AG09319 (cell line): ENCODE results near the gene STK32C.
"Not testable (repeated sequence)": the region's sequence is repeated elsewhere in the genome, so short reads cannot be mapped to it uniquely, and the experiment has no call there.

Experiments
- DNase-seq: peaks from one replicate; pipeline ENCODE4 v3.0.0-alpha.2; 2010; ENCODE audit warnings: low read depth; ENCODE audit errors: extremely low read depth
- CTCF ChIP-seq: IDR thresholded peaks from 2 replicates; pipeline ENCODE4 v1.5.1; 2011; ENCODE audit warnings: low read depth, mild to moderate bottlenecking, inconsistent platforms, low read length, moderate library complexity

Gene STK32C

GRCh38 chr10:132316133-132316532 lies 8.4 kb upstream of the STK32C start:
- no peak for TF ChIP-seq CTCF
- DNase-seq: no peak

GRCh38 chr10:132314881-132315280 lies 7.1 kb upstream of the STK32C start:
- not testable (repeated sequence) for DNase-seq

GRCh38 chr10:132314336-132314735 lies 6.6 kb upstream of the STK32C start:
- no peak for TF ChIP-seq CTCF
- DNase-seq: no peak

- DNase-seq: no peak
- TF ChIP-seq CTCF: no peak
Measured at GRCh38 chr10:132313865-132314264, 6.1 kb upstream of the STK32C start.

GRCh38 chr10:132313305-132313704 lies 5.6 kb upstream of the STK32C start:
- no peak for TF ChIP-seq CTCF
- DNase-seq: no peak

- TF ChIP-seq CTCF: no peak
- DNase-seq: no peak
Measured at GRCh38 chr10:132311338-132311939, 3.7 kb upstream of the STK32C start.

GRCh38 chr10:132310701-132311337 lies 3.1 kb upstream of the STK32C start:
- DNase-seq: no peak
- TF ChIP-seq CTCF: no peak
